Neural cell (in vitro differentiated cells): ENCODE results near the gene RXFP3. TPM values are rescaled to one million over a fixed set of nuclear protein-coding genes. Genes with fewer than 3 reads are reported as not detected.

Experiments used
- H2AFZ ChIP-seq: fragments of 200-600, 300-800 bp; sonication (generic), shearing (Covaris generic); 2 replicates; pipeline ENCODE4 v1.6.0; 2014; ENCODE audit warnings: low read depth, mild to moderate bottlenecking, antibody characterized with exemption, low read length, moderate library complexity
- H3F3A ChIP-seq: fragments of 200-600 bp; shearing (Covaris generic); 2 replicates; pipeline ENCODE4 v1.6.1; 2016; ENCODE audit warnings: mild to moderate bottlenecking, moderate library complexity, mixed read lengths, antibody characterized with exemption, low read length; ENCODE audit not compliant: insufficient read depth, poor library complexity, severe bottlenecking
- H3K27ac ChIP-seq: fragments of 200-600, 300-800 bp; sonication (generic), shearing (Covaris generic); 2 replicates; pipeline ENCODE4 v1.5.1; 2014; ENCODE audit warnings: mild to moderate bottlenecking, low read length, moderate library complexity
- H3K27me3 ChIP-seq: fragments of 300-800, 200-600 bp; sonication (generic), shearing (Covaris generic); 2 replicates; pipeline ENCODE4 v1.6.0; 2014; ENCODE audit warnings: mild to moderate bottlenecking, low read depth, low read length, moderate library complexity; ENCODE audit not compliant: insufficient read depth
- H3K36me3 ChIP-seq: fragments of 300-800, 200-600 bp; sonication (generic), shearing (Covaris generic); 2 replicates; pipeline ENCODE4 v1.5.1; 2014; ENCODE audit warnings: mild to moderate bottlenecking, antibody characterized with exemption, low read length, moderate library complexity; ENCODE audit not compliant: insufficient read depth
- H3K4me2 ChIP-seq: fragments of 300-800, 200-600 bp; sonication (generic), shearing (Covaris generic); 2 replicates; pipeline ENCODE4 v1.6.0; 2014; ENCODE audit warnings: mild to moderate bottlenecking, low read length
- H3K4me3 ChIP-seq: fragments of 300-800, 200-600 bp; sonication (generic), shearing (Covaris generic); 2 replicates; pipeline ENCODE4 v1.5.1; 2014; ENCODE audit warnings: mild to moderate bottlenecking, low read length, moderate library complexity
- H3K79me2 ChIP-seq: fragments of 200-600 bp; shearing (Covaris generic); replicated peaks from 2 replicates; pipeline ENCODE4 v1.6.0; 2014; ENCODE audit warnings: mild to moderate bottlenecking, low read length, moderate library complexity; ENCODE audit not compliant: insufficient read depth
- H3K9ac ChIP-seq: fragments of 300-800, 200-600 bp; sonication (generic), shearing (Covaris generic); 2 replicates; pipeline ENCODE4 v1.6.1; 2016; ENCODE audit warnings: mild to moderate bottlenecking, low read length, mixed read lengths
- H3K9me2 ChIP-seq: fragments of 200-600 bp; shearing (Covaris generic); 2 replicates; pipeline ENCODE4 v1.6.1; 2016; ENCODE audit warnings: mild to moderate bottlenecking, low read length, mixed read lengths; ENCODE audit not compliant: insufficient read depth
- H3K9me3 ChIP-seq: fragments of 200-600, 300-800 bp; sonication (generic), shearing (Covaris generic); 2 replicates; pipeline ENCODE4 v1.6.1; 2016; ENCODE audit warnings: mild to moderate bottlenecking, mixed run types, low read length, moderate library complexity, mixed read lengths
- H4K20me1 ChIP-seq: fragments of 200-600 bp; shearing (Covaris generic); 2 replicates; pipeline ENCODE4 v1.6.1; 2016; ENCODE audit warnings: mild to moderate bottlenecking, mixed run types; ENCODE audit not compliant: insufficient read depth
- TAF1 ChIP-seq: IDR thresholded peaks from 2 replicates; pipeline ENCODE4 v1.6.1; 2012; ENCODE audit warnings: low read depth
- polyA plus RNA-seq: library from polyadenylated mRNA; depleted of rRNA; stranded (reverse); fragments of >200 nt; gene quantifications from 2 replicates; pipeline ENCODE4 v1.2.3, GENCODE V29; 2014
- small RNA-seq, 3 experiments: library from RNA; depleted of rRNA; stranded (forward); fragments of <200 nt; gene quantifications; one replicate each; pipeline ENCODE3, GENCODE V24; 2012

RXFP3 gene
- polyA plus RNA-seq, 1 donor from 2014 or later = not detected

DNA sequence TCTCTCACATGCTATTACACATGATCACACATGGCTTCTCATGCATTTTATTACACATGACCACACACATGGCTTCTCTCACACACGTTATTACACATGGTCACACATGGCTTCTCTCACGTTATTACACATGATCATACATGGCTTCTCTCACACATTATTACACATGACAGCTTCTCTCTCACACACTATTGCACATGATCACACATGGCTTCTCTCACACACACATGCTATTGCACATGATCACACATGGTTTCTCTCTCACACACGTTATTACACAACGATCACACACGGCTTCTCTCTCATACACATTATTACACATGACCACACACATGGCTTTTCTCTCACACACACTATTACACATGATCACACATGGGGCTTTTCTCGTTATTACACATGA lies 49.3 kb downstream of the RXFP3 start:
- Histone ChIP-seq H3K4me3 (no peak overlapping the region), H3K9me3 (no peaks in the 10 kb centered on the region)
- no peak for TF ChIP-seq TAF1

More for the DNA sequence above, 49.3 kb downstream of the RXFP3 start:
- H3F3A ChIP-seq = no peaks in the 10 kb centered on the region
- no peak overlapping the region for H2AFZ ChIP-seq
- no peaks in the 10 kb centered on the region for H3K27me3 ChIP-seq
- H3K9ac ChIP-seq = no peak overlapping the region
- no peaks in the 10 kb centered on the region for H4K20me1 ChIP-seq
- H3K36me3 ChIP-seq = peaks cover 16% of the 10 kb centered on the region
- no peak overlapping the region for H3K4me2 ChIP-seq
- H3K79me2 ChIP-seq = no peaks in the 10 kb centered on the region
- H3K9me2 ChIP-seq = no peaks in the 10 kb centered on the region
- H3K27ac ChIP-seq = no peak overlapping the region

Small RNA genes lying within 50 kb of the gene (small RNA-seq; reads per million reads assigned to genes)
- gene RNU6-923P = 0 to 0.08 (median 0.03) reads per million in 3 experiments

Other genes starting within 250 kb of the RXFP3 start
- gene ADAMTS12, start 44.4 kb upstream of the RXFP3 start, polyA plus RNA-seq = 0.07 and 0.08 TPM in 2 replicates
- 1.2 and 6.2 TPM in 2 replicates for gene SLC45A2, start 48.3 kb downstream of the RXFP3 start, polyA plus RNA-seq
- 19.4 and 28.5 TPM in 2 replicates for gene AMACR, start 71.7 kb downstream of the RXFP3 start, polyA plus RNA-seq
- gene C1QTNF3, start 106.8 kb downstream of the RXFP3 start, polyA plus RNA-seq = 32.0 and 33.1 TPM in 2 replicates